Activated naive CD4-positive, alpha-beta T cell (primary cell): ENCODE measurements around the gene TFR2.

Experiments
- DNase-seq, 4 experiments: peaks; one replicate each; lab custom pipeline; 2025; lab: John Stamatoyannopoulos, UW

TFR2 gene

DNA sequence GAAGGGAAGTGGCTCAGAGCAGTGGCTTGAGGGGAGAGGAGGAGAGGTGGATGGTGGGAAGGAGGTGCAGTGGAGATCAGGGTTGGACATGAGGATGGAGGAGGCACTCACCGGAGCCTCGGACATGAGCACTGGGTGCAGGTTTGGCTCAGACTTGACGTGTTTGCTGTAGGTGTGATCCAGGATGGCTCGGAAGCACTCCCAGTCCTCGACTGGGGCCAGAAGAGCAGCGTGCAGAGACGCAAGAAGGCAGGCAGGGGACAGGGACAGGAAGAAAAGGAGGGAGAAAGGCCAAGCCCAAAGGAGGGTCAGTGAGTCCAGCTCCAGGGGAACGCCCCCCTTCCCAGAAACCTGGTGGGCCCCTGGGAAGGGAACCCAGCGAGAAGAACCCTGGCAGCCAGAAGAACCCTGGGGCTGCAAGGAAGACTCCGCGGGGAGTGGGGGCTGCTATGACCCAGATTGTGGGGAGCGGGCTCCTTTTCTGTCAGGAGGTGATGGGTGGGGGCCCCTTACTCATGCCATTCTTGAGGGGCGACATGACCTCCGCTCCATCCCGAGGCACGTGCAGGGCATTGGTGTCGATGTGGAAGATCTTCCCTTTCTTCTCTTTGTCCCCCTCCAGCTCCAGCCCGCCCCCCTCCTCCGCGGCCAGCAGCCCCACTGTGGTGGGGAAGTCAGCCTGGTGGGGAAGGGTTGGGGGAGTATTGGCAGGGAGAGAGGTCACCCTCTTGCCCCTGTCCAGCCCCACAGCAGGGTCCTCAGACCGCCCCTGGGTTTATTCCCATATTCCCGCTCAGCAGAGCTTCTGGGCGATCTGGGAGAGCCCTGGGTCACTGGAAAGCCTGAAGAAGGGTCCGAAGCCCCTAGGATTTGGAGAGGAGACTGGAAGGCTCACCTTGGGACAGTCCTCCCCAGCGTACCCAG, 13.8 kb upstream of the TFR2 start:
- DNase-seq: no peak

DNA sequence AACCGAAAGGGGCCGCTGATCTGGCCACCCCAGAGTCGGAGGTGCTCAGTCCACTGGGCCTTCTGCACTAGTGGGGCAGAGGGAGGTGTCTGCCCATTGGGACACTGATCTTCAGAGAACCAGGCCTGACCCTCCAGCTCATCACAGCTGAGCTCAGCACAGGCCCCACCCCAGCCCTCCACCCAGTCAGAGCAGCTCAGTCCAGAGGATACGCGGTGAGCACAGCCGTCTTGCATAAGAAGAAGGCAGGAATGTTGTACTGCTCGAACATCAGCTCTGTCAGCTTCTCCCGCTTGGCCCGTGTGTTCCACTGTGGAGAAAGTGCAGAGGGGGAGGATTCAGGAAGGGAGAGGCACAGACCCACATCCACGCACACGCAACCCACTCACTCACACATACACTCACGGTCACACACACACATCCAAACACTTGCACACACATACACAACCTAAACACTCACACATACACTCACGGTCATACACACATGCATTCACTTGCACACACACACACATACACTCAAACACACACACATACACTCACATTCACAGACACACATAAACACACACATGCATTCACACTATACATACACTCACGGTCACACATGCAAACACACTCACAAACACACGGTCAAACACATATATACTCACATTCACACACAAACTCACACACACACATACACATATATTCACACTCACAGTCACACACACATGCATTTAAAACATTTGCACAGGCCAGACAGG, 8.6 kb upstream of the TFR2 start:
- no peak for DNase-seq

DNA sequence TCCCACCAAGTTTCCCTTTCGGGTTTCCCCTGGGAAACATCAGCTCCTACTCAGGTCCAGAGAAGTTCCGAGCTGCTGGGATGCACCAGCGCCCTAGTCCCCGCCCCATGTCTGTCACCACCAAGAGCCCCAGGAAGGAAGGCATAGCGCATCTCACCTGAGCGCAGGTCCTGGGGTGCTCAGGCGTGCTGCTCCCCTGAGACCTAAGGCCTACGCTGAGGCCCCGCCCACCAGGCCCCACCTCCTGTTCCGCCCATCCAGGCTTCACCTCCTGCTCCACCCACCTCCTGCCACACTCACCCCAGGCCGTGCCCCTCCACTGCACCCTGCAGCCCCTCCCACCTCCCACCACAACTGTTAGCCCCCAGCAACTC, 1.2 kb upstream of the TFR2 start:
- DNase-seq: no peak

DNA sequence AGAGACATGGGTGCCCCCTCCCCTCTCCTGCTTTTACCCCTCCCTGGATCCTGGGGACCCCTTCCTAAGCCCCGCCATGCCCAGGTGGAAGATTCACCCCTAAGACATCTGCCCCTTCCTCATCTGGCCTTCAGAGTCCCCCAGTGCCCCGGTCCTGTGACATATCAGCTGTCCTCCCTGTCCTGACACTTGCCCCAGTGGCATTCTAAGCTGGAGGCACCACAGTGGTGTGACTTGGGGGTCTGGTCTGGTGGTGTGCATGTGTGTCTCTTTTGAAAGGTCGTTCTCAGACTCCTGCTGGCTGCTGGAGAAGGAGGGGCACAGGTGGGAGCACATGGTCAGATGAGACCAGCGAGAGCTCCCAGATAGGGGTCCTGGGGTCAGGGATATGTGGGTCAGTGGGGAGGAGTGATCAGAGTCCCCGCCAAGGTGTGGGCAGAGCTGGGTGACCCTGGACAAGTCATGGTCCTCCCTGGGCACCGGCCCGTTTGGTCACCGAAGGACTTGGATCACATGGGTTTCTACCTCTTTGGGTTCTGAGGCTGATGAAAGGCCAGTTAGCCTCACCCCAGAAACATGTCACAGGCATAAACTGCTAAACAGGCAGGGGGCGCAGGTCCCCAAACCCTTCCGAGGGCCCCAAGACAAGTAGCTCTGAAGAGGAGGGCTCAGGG, 645 bp upstream of the TFR2 start:
- DNase-seq: no peak

DNA sequence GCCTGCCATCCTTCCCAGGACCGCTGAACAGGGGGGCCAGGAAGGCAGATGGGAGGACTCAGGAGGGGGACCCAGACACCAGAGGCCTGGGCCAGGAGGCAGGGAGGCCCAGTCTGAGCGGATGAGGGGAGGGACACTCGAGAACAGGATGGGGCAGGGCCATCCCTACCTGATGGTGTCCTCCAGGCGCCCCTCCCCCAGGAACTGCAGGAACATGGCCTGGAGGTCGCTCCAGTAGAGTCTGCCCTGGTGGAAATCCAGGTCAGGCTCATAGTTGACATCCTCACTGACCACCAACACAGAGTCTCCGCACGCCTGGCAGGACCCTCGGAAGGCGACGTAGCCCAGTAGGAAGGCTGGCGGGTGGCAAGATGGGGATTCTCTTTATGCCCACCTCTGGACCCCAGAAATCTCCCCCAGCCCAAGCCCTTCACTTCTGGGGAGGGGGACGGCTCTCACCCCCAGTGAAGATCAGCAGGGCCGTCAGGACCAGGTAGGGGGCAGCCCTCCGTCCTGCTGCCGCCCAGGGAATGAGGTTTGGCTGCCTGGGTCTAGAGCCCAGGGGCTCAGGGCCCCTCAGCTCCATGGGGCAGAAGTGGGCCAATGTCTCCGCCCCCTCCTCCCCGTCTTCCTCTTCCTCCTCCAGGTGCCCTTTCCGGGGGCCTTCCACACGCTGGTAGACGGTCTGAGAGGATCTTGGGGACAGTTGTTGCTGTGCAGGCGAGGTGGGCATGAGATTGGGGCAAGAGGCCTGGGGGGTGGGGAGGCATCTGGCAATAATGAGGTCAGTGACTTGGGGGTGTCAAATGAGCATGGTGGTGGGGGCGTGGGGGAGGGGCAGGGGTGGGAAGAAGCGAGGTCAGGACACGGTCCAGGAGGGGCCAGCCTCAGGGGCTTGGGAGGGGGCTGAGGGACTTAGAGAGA, 573 bp downstream of the TFR2 start:
- no peak for DNase-seq

DNA sequence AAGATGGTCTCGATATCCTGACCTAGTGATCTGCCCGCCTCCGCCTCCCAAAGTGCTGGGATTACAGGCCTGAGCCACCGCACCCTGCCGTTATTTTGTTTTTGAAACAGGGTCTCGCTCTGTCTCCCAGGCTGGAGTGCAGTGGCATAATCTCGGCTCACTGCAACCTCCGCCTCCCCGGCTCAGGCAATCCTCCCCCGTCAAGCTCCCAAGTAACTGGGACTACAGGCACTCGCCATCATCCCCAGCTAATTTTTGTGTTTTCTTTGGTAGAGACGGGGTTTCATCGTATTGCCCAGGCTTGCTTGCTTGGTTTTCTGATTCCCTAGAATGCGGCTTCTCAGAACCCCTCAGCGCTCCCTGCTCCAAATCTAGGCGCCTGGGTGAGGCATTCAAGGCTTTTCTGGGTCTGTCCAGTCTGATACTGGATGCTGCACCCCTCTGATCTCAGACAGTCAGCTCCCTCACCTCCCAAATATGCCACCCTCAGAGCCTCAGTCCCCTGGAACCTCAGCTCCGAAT, 1.3 kb downstream of the TFR2 start:
- DNase-seq: no peak

DNA sequence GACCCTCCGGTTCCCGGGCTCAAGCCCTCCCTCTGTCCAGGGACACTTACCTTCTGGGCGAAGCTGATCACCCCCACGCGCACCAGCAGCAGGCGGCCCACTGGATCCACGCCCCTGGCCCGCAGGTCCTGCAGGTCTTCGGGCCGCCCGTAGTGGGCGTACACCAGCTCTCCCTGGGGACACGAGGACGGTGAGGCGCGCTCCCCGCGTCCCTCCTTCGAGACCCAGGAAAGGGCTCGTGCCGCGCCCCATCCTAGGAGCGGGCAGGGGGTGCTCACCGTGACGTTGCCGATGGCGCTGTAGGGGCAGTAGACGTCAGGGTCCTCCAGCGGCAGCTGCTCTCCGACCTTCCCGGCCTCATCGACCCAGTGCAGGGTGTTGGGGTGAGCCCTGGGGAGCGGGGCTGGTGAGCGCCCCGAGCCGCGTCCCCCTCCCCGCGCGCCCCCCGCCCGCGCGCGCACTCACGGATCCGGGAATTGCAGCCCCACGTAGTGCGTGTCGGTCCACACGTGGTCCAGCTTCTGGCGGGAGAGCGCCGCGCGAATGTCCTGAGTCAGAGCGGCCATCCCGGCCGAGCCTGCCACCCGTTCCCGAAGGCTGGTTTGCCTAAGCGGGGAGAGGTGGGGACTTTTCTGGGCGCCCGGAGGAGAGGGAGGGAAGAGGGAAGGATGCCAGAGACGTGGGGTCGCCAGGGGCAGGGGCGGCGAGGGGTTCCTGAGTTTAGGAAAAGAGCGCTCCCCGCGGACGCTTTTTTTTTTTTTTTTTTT, 8.2 kb downstream of the TFR2 start:
- peak in 3 of 4 experiments; percentile 20 to 40 (median 20) for DNase-seq

DNA sequence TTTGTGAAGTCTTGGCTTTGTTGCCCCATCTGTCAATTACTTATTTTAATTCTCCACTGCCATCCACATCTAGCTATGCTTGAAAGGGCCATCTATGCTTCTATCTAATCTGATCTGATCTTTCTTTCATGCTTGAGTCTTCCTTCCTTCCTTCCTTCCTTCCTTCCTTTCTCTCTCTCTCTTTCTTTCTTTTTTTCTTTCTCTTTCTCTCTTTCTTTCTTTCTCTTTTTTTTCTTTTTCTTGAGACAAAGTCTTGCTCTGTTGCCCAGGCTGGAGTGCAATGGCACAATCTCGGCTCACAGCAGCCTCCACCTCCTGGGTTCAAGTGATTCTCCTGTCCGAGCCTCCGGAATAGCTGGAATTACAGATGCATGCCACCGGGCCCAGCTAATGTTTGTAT, 11.3 kb downstream of the TFR2 start:
- no peak for DNase-seq

DNA sequence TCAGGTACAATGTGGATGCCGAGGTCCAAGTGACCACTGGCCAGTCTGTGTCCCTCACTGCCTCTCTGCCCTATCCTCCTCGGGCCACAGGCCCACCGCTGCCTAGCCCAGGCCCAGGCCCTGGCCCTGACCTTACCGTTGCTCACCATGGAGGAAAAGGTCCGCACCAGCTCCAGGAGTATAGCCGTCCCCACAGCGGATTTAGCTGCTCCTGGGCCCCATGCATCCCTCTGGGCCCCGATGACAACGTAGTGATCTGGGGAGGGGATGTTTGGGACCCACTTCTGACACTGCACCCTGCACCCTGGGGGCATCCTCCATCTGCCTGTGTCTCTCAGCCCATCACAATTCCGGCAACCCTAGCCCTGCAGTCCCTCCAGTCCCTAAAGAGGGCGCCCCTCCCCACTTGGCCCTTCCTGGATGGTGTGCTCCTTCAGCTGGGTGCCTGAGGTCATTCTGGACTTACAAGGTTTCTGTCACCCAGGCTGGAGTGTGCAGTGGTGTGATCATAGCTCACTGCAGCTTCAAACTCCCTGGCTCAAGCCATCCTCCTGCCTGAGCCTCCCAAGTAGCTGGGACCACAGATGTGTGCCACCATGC, 12.1 kb downstream of the TFR2 start:
- DNase-seq: no peak

DNA sequence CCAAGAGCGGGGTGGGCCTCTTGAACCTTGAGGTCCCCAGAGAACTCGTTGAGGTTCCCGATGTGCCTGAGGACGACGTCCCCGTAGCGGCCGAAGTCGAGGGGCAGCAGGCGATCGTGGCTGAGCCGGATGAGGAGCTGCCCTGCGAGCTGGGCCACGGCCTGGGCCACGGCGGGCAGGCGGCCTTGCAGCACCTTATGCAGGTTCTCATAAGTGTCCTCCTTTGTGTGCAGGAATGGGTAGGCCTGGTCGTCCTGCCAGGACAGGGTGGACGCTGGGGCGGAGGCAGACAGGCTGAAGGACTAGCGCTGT, 14.2 kb downstream of the TFR2 start:
- no peak for DNase-seq

DNA sequence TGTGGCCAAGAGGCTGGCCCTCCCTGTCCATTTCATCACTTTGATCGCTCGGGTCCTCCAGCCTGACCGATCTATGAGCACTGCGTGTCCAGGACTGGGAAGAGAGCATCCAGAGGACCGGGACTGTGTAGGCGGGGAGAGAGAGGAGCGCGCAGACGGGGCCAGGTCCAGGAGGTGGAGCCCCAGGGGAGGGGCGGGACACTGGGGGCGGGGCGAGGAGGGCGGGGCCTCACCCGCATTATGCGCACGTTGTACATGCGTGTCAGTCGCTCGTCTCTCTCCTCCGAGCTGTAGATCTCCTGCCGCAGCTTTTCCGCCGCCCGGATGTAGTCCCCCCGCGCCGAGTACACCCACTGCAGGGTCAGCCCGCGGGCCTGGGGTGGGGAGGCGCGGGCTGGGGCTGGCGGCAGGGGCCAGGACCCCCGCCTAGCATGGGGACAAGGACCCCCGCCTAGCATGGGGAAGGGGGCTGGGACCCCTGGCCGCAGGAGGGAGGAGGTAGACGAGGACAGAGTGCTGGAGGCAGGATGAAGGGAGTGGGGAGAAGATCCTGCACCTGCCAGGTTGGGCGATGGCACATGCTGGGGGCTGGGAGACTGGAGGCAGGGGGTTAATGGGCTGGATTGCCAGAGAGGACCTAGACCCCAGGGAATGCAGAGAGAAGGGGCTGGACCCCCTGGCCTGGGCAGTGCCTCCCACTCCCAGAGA, 14.7 kb downstream of the TFR2 start:
- peak; percentile 68 to 88 (median 78) for DNase-seq

DNA sequence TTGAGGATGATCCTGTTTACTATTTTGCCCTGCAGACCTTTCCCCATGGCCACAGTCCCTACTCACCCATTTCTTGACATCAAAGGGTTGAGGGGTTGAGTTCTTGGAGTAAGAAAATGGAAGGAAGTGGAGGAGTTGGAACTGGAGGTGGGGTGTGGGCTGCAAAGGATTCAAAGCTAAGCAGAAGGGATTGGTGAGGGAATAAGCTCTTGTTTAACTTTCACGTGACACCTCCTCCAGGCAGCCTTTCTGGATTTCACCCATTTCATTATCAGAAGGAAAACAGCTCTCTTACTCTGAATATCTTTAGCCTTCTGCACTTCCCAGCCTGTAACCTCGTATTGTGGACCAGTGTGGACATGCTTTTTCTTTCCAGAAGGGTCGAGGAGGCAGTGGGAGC, 15.3 kb downstream of the TFR2 start:
- no peak for DNase-seq

DNA sequence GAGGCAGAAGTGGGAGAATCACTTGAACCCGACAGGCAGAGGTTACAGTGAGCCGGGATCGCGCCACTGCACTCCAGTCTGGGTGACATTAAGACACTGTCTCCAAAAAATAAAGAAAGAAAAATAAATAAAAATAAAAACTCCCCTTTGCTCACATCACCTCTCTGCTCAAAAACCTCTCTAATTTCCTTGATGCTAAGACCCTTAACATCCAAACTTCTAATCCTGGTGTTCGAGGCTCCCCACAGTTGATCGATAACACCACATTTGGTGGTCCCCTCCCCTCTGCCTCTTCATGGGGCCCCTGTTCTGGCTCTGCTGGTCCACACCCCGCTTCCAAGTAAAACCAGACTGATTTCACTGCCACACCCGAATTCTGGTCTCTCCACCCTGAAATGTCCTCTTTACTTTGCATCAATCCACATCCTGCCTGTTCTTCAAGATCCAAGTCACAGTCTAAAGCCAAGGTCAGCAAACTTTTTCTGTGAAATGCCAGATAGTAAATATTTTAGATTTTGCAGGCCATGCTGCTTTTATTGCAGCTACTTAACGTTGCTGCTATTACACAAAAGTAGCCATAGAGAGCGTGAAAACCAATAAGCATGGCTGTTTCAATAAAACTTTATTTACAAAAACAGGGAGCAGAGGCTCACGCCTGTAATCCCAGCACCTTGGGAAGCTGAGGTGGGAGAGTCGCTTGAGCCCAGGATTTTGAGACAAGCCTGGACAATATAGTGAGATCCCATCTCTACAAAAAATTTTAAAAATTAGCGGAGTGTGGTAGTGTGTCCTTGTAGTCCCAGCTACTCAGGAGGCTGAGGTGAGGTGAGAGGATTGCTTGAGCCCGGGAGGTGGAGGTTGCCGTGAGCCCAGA, 17.2 kb downstream of the TFR2 start:
- DNase-seq: no peak

DNA sequence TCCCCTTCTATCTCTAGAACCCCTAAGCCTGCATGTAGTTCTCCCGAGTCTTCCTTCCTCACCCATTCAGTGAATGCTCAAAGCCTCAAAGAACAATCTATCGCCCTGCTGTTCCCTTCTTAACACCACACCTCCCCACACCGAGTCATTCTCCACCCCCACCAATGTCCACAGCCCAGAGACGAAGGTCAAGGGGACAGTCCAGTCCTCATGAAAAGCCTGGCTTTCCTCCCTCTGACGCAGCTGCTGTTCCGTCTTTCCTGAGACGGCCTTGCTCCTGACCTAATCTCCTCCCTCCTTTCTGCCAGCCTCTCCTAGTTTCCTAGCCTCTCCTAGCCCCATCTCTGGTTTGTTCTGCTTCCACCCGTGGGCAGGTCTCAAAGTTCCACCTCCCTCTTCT, 19.8 kb downstream of the TFR2 start:
- no peak for DNase-seq

DNA sequence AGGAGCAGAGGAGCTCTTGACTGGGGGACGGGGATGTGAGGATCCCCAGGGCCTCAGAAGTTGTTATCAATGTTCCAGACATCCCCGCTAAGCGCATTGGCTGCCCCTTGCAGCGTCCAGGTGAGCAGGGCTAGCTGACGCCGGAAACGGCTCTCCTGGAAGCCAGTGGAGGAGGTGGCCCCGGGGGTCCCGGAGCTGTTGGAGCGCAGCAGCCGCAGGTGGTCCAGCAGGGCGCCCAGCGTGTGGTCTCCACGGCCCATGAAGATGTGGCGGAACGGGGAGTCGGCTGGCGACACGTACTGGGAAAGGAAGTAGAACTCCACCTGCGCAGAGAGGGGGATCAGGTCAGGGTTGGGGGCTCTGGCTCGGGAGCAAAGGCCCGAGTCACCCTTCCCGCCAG, 20.5 kb downstream of the TFR2 start:
- no peak for DNase-seq

DNA sequence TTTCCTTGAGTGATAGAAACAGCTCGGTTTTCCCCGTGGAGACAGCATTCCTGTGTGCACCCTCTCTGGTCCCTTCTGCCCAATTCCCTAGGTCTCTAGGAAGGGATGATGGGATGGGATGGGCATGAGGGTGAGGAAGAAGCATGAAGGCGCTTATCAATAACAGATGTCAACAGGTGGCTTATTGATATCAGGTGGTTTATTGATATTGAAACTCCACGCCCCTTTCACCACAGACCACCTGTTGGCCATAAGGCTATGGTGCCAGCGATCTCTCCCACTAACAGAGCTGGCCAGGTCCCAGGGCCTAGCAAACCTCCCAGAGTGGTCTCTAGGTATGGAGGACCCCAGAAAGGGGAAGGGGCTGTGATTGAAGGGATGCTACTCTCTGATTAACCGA, 21.1 kb downstream of the TFR2 start:
- no peak for DNase-seq

DNA sequence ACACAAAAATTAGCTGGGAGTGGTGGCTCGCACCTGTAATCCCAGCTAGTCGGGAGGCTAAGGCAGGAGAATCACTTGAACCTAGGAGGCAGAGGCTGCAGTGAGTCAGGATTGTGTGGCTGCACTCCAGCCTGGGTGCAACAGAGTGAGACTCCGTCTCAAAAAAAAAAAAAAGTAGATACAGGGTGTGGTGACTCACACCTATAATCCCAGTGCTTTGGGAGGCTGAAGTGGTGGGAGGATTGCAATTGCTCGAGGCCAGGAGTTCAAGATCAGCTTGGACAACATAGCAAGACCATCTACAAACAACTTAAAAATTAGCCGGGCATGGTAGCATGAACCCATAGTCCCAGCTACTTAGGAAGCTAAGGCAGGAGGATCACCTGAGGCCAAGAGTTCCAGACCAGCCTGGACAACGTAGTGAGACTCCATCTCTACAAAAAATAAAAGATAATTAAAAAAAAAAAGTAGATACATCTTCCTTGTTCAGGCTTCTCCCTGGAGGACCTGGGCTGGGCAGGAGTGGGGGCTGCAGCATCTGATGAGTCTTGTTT, 27.0 kb downstream of the TFR2 start:
- DNase-seq: no peak

DNA sequence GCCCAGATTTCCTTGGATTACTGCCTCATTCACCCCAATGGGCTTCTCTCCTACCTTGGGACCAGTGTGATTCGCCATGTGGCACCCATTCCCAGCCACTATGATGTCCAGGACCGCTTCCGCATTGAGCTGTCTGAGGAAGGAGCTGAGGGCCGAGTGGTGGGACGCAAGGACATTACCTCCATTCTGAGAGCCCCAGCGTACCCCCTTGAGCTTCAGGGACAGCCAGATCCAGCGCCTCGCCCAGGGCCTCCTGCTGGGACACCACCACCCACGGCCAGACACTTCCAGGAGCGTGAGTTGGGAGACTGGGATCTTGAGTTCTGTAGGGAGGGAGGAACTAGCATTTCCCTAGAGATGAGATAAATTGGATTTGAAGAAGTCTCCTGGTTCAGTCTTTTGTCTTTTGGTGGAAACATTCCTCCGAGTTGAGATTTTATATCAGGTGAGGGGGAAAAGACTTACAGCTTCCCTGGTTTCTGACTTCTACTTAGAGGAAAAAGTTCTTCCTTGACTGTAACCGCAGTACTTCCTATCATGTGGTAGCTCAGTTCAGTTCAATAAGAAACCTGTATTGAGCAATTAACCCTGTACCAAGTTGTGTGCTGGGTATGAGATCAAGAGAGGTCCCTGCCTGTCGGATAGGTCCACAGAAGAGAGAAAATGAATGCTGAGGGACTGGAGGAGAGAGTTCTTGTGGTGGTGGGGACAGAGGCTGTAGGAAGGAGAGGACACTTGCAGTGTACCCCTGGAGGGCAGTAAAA, 27.8 kb downstream of the TFR2 start:
- no peak for DNase-seq
